ENCODE data around the gene NXPH3.

NXPH3 gene

DNA sequence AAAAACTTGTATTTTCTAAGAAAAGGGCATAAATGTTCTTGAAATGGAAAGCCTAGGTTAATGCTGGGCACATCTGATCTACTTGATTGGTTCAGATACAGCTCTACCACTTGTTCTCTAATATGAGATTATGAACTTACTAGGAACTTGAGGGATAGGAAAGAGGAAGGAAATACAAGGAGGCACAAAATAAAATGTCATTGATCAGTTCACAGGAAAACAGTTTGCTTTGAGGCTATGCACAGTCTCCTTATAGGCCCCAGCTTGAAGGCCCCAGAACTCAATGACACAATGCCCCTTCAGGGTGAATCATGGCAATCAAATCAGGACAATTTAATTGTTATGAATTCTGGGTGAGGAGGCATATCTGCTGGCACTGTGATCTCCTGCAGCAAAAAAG is 27.1 kb downstream of the NXPH3 start:
- H3K36me3 ChIP-seq (replicated peaks): peaks cover 25% of the 10 kb centered on the region
- TF ChIP-seq, protein P1, sequence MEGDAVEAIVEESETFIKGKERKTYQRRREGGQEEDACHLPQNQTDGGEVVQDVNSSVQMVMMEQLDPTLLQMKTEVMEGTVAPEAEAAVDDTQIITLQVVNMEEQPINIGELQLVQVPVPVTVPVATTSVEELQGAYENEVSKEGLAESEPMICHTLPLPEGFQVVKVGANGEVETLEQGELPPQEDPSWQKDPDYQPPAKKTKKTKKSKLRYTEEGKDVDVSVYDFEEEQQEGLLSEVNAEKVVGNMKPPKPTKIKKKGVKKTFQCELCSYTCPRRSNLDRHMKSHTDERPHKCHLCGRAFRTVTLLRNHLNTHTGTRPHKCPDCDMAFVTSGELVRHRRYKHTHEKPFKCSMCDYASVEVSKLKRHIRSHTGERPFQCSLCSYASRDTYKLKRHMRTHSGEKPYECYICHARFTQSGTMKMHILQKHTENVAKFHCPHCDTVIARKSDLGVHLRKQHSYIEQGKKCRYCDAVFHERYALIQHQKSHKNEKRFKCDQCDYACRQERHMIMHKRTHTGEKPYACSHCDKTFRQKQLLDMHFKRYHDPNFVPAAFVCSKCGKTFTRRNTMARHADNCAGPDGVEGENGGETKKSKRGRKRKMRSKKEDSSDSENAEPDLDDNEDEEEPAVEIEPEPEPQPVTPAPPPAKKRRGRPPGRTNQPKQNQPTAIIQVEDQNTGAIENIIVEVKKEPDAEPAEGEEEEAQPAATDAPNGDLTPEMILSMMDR (IDR thresholded peaks at IDR 0.05; ENCODE audit: low read depth, low read length, missing control alignments): no peak
- in situ Hi-C loops (cut with HindIII; ENCODE audit: low pct_ligation_motif_present, low sequenced_read_pairs): no loop called here
- no peak overlapping the region for H3K27ac ChIP-seq
- H3K27me3 ChIP-seq (replicated peaks): no peaks in the 10 kb centered on the region
- DNase-seq: no peak
- H3K4me3 ChIP-seq (ENCODE audit: low read depth, low read length): no peak overlapping the region

GRCh38 chr17:49603238-49603637 is 27.6 kb downstream of the NXPH3 start:
- no peak for DNase-seq
- Histone ChIP-seq H3K4me3 (ENCODE audit: low read depth, low read length) (no peak overlapping the region), H3K27me3 (replicated peaks) (no peaks in the 10 kb centered on the region), H3K27ac (no peak overlapping the region), H3K36me3 (replicated peaks) (peaks cover 25% of the 10 kb centered on the region)
- in situ Hi-C loops (cut with HindIII; ENCODE audit: low pct_ligation_motif_present, low sequenced_read_pairs): no loop called here
- TF ChIP-seq, protein P1 (IDR thresholded peaks at IDR 0.05; ENCODE audit: low read depth, low read length, missing control alignments): no peak

DNA sequence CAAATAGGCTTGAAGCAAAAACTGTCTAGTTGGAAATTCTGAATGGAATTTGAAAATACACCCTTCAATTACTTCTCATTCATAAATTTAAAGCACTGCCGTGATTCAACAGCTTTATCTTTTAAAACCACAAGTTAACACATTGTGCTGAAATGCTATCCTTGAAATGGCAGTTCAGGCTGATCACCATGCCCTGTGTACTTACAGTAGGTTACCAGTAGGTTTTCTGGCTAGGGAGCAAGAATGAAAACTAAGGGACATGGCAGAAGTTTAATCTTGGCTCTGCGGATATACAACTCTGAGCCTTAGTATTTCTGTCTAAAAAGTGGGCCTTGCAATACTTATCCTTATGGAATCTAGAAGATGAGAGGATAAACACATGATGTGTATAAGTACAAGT is 28.0 kb downstream of the NXPH3 start:
- in situ Hi-C loops (cut with HindIII; ENCODE audit: low pct_ligation_motif_present, low sequenced_read_pairs): no loop called here
- Histone ChIP-seq H3K4me3 (ENCODE audit: low read depth, low read length) (no peak overlapping the region), H3K27me3 (replicated peaks) (no peaks in the 10 kb centered on the region), H3K27ac (no peak overlapping the region), H3K36me3 (replicated peaks) (peaks cover 23% of the 10 kb centered on the region)
- TF ChIP-seq, protein P1 (IDR thresholded peaks at IDR 0.05; ENCODE audit: low read depth, low read length, missing control alignments): peak; percentile 37
- DNase-seq: no peak

DNA sequence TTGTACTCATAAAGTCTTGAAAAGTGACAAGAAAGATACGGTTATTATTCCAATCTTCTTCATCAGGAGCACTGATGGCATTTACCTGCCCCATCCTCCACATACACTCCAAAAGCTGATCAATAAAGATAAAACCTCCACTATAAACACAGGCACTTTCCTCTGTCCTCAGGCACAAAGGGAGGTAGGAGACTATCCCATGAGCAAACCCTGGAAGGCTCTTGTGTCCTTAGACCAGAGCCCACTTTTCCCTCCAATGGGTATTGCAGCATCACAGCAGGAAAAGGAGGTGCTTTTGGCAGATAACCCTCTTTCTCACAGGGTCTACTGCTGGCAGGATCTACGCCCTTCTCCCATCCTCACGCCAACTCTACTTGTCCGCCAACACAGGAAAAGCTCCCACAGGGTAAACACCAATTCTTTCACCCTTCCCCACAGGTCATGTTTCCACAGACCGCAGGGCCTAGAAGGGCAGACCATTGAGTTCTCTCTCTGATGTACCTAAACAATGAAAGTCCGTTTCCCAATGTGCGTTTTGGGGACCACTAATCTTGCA is 28.7 kb downstream of the NXPH3 start:
- in situ Hi-C loops (cut with HindIII; ENCODE audit: low pct_ligation_motif_present, low sequenced_read_pairs): no loop called here
- Histone ChIP-seq H3K27ac (no peak overlapping the region), H3K36me3 (replicated peaks) (peaks cover 25% of the 10 kb centered on the region), H3K27me3 (replicated peaks) (no peaks in the 10 kb centered on the region), H3K4me3 (ENCODE audit: low read depth, low read length) (no peak overlapping the region)
- no peak for DNase-seq
- TF ChIP-seq, protein P1 (IDR thresholded peaks at IDR 0.05; ENCODE audit: low read depth, low read length, missing control alignments): no peak

DNA sequence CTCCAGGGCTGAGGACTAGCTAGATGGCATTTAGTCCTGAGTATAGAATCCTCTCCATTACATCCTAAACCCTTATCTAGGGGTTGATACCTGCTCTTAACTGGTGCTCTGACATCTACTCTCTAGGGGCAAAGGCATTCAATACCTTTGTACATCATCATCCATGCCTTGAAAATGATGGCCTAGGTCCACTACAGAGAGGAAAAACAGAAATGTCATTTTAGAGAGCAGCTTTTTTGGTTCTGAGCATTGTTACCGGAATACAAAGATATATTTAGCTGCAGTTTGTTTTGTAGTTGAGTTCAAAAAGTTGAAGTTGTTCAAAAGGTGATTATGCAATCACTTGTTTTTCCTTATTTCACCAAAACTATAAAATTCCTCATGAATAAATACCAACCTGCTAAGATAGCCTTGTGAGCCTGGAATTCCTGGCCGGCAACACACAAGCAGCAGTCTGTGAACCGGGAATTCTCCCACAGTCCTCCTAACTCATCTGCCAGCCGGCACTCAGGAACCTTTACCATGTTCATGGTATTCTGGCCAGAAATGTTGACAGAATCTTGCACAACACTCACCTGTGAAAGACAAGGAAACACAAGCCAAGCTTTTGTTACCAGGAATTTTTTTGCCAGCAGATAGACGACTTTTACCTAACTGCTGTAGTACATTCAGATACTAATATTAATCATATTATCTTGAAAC is 35.4 kb downstream of the NXPH3 start:
- in situ Hi-C loops (cut with HindIII; ENCODE audit: low pct_ligation_motif_present, low sequenced_read_pairs): no loop called here

More for the DNA sequence above, 35.4 kb downstream of the NXPH3 start:
- Histone ChIP-seq H3K27me3 (replicated peaks) (no peaks in the 10 kb centered on the region), H3K27ac (no peak overlapping the region), H3K4me3 (ENCODE audit: low read depth, low read length) (no peak overlapping the region), H3K36me3 (replicated peaks) (peaks cover 25% of the 10 kb centered on the region)
- no peak for DNase-seq
- TF ChIP-seq, protein P1 (IDR thresholded peaks at IDR 0.05; ENCODE audit: low read depth, low read length, missing control alignments): no peak
